ENCODE measurements around the gene DYSF.

DNA sequence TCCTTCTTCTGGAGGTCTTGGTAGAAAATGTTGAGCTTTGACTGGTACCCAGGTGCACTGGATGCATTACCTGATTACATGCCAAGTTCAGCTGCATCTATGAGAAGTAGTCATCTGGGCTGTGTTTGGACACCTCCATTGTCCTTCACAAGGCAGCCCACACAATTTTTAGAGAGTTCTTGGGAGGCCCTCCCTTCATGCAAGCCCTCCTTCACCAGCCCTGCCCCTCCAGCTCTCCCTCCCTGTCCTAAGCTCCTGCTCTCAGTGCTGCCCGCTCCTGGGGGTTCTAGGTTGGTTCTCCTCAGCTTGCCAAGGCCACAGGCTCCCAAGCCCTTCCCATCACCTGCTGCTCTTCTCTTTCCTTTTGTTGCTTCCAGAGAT is 148.7 kb downstream of the DYSF start:
- TF ChIP-seq POLR2AphosphoS5 (IDR thresholded peaks at IDR 0.05; ENCODE audit: borderline replicate concordance, low read depth, low read length) (no peak), EZH2 (IDR thresholded peaks at IDR 0.05) (no peak)

Measured in SK-N-MC (cell line).